GM12892 (cell line): ENCODE data around the gene SLC35F1.

Source experiments
- DNase-seq: peaks from one replicate; pipeline ENCODE4 v3.0.0; 2011; ENCODE audit not compliant: insufficient read length
- FAIRE-seq: peaks from 2 replicates; lab custom pipeline; 2011; peaks lifted over from hg19 to GRCh38; lab: Jason Lieb, UNC
- POLR2A ChIP-seq: IDR thresholded peaks from 2 replicates; pipeline ENCODE4 v1.6.1; 2011; ENCODE audit warnings: low read depth, low read length, control low read depth
- POLR2AphosphoS5 ChIP-seq: IDR thresholded peaks from 2 replicates; pipeline ENCODE4 v1.6.1; 2011; ENCODE audit warnings: low read depth, low read length, control low read depth
- TAF1 ChIP-seq: IDR thresholded peaks from 2 replicates; pipeline ENCODE4 v1.6.1; 2011; ENCODE audit warnings: low read depth, mild to moderate bottlenecking, control low read depth, low read length, borderline replicate concordance

SLC35F1 gene

DNA sequence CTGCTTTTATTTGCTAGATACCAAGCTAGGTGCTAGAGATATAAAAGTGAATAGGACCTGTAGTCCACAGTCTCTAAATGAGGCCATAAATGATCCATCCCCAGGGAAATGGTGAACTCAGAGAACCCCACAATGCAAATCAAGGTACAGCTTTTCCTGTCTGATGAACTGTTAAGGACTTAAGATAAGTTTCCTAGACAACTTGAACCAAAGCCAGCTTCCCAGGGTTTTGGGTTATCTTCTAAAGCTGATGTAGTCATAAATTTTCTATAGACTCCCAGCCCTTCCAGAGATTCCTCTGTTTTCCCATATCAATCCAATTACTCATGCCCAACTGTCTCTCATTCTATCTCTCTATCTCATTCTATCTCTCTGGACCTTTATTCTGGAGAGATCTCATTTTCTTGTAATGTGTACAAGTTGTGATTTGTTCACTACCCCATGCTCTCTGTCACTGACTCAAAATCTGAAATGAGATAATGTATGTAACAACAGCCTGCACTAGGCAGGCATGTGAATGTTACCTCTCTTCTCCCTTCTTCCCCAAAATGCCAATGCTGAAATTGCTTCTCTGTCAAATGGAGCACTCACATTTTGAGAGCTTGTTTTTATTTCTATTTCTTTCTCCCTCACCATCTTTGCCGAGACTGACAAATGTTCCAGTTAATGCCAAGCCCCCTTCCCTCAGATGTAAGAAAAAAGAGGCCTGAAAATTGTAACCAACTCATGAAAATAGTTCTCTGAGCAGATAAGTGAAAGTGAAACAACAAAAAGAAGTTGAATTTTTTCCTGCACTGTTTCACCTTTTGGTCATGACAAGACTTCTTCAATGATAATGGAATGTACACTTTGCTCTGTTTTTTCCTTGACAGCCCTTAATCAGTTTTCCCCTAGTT, 279.9 kb downstream of the SLC35F1 start:
- TF ChIP-seq POLR2A (no peak), POLR2AphosphoS5 (no peak), TAF1 (no peak)
- FAIRE-seq (peak; percentile 79), DNase-seq (no peak)

DNA sequence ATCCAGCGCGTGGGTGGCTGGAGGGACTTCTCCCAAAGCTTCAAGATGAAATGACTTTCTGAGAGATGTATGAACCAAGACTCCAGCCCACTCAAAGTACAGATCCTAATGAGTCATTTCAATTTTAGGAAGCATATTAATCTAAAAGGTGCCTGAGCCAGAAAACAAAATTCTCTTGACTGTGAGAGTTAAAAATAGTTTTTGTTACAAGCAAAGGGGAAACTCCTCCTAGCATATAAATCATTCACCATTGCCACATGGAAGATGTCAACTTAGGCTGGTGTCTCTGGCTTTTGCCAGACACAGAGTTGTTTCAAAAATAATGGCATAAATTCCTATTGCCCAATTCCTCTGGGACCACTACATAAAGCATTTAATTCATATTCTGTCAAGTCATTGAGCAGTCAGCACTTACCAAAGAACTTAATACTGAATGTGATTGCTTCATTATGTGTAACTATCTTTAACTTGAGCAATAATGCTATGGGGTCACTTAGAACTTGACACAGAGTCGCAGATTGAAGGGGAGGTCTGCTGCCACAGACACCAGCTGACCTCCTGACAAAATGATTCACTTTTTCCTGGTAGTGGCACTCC, 280.6 kb downstream of the SLC35F1 start:
- no peak for TF ChIP-seq POLR2AphosphoS5
- no peak for TF ChIP-seq TAF1
- TF ChIP-seq POLR2A = no peak
- FAIRE-seq (peak; percentile 72), DNase-seq (no peak)

DNA sequence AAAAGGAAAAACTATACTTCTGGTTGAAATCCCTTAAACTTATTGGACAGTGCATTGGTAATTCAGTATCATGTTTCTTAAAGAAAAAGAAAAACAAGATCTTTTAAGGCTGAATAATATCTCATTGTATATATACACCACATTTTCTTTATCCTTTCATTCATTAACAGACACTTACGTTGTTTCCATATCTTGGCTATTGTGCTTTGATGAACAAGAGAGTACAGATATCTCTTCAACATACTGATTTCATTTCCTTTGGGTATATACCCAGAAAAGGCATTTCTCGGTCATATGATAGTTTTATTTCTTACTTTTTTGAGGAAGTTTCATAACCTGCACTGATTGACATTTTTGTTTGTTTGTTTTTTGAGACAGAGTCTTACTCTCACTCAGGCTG, 281.5 kb downstream of the SLC35F1 start:
- no peak for FAIRE-seq
- TF ChIP-seq TAF1 (no peak), POLR2AphosphoS5 (no peak), POLR2A (no peak)
- no peak for DNase-seq

DNA sequence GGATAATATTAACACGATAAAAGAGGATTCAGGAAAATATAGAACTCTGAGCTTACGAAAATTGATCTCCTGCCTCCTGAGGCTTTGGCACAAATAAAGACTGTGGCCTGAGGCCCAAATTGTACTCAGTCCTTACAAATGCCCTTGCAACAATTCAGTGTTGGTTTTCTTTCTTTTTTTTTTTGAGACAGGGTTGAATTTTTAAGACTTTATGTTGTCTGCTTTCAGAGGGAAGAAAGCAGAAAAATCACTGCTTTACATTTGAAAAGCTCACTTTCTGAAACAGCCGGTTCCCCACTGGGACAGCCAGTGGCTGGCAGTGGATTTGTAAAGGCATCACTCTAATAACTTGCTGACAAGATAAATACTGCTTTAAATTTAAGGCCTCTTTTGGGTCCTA, 290.5 kb downstream of the SLC35F1 start:
- TF ChIP-seq POLR2AphosphoS5 (no peak), TAF1 (no peak), POLR2A (no peak)

GRCh38 chr6:118198746-118199145, 291.7 kb downstream of the SLC35F1 start:
- DNase-seq (no peak), FAIRE-seq (no peak)
- TF ChIP-seq POLR2A (no peak), TAF1 (no peak), POLR2AphosphoS5 (no peak)

More for the DNA sequence above, 290.5 kb downstream of the SLC35F1 start:
- FAIRE-seq = no peak
- DNase-seq = no peak

- TF ChIP-seq POLR2AphosphoS5 (no peak), POLR2A (no peak), TAF1 (no peak)
- FAIRE-seq = no peak
- no peak for DNase-seq
These were observed 293.1 kb downstream of the SLC35F1 start for GRCh38 chr6:118200160-118200559.

DNA sequence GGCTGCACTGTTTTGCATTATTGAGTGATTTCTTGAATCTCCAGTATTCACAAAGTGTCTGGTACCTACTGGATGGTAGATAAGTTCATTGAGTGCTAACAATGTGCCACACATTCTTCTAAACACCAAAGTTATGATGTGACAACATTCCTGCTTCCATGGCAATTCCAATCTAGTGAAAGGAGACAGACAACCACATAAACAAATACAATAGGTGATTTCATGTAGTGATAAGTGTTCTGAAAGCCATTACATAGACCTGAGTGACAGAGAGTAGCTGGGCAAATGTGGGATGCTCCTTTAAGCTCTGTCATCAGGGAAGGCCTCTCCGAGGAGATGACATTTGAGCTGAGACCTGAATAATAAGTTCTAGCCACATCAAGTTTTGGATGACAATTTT, 295.5 kb downstream of the SLC35F1 start:
- no peak for FAIRE-seq
- DNase-seq = no peak
- TF ChIP-seq POLR2A (no peak), POLR2AphosphoS5 (no peak), TAF1 (no peak)

DNA sequence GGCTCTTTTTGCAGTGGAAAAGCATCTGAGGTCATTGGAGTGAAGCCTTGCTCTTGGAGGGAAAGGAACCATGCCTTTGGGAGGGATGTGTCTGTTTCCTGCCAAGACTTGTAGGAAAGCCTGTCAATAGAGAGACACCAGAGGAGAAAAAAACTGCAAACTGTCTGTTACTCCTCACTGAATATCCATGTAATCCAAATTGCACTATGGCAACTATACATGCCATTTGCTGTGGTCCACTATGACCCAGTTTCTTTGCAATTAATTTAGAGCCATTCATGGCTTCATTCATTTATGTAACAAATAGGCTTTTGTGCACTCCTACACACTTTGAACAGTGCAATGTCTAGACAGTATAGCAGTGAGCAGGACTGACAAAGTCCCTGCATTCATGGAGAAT, 296.5 kb downstream of the SLC35F1 start:
- FAIRE-seq (no peak), DNase-seq (no peak)
- no peak for TF ChIP-seq POLR2AphosphoS5
- no peak for TF ChIP-seq POLR2A
- no peak for TF ChIP-seq TAF1

DNA sequence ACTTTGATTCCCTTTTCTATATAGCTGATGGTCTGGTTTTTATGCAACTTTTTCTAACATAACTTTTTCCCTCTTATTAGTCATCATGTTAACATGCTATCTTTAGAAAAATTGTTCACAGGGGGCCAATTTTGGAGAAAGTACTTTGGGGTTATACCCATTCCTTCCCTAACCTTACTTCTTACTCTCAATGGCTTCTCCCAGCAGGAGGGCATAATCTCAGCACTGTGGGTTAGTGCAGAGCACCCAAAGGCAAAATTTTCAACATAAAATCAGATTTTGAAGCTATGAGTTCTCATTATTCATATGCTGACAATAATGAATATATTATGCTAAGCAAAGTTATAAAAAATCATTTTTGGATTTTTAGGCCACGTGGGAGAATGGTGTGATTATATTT, 299.2 kb downstream of the SLC35F1 start:
- FAIRE-seq = no peak
- TF ChIP-seq POLR2A = no peak
- no peak for TF ChIP-seq POLR2AphosphoS5
- TF ChIP-seq TAF1 = no peak
- no peak for DNase-seq

DNA sequence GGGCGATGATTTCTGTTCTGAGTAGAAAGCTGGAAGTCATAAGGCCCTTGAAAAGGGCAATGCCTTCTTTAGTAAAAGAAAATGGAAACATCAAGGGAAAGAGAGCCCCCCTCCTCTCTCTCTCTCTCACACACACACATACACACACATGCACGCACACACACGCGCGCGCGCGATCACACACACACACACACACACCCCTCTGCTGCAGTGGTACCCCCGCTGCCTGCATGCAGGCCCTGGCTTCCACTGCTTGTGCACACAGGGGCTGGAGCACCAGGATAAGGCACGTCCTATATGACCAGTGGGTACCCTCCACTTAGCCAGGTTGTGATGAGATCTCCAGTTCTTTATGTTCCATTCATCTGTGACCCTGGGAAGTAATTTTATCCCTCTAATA, 300.9 kb downstream of the SLC35F1 start:
- TF ChIP-seq TAF1 (no peak), POLR2A (no peak), POLR2AphosphoS5 (no peak)

GRCh38 chr6:118212451-118213173, 305.5 kb downstream of the SLC35F1 start:
- no peak for FAIRE-seq
- no peak for DNase-seq
- TF ChIP-seq TAF1 (no peak), POLR2A (no peak), POLR2AphosphoS5 (no peak)

More for the DNA sequence above, 300.9 kb downstream of the SLC35F1 start:
- no peak for DNase-seq
- FAIRE-seq = no peak
